Stimulated activated CD4-positive, alpha-beta T cell treated with anti-CD3 and anti-CD28 coated beads, Interleukin-4, amount 100 ng/mL, for 1 hour (primary cell): Measurements from ENCODE around the gene SLC41A1.
A peak's percentile ranks its signal among the peaks of the same experiment; 100 is the strongest.

ENCODE experiments used
- DNase-seq: peaks from one replicate; pipeline ENCODE4 v3.0.0-alpha.2; 2020

SLC41A1 gene

DNA sequence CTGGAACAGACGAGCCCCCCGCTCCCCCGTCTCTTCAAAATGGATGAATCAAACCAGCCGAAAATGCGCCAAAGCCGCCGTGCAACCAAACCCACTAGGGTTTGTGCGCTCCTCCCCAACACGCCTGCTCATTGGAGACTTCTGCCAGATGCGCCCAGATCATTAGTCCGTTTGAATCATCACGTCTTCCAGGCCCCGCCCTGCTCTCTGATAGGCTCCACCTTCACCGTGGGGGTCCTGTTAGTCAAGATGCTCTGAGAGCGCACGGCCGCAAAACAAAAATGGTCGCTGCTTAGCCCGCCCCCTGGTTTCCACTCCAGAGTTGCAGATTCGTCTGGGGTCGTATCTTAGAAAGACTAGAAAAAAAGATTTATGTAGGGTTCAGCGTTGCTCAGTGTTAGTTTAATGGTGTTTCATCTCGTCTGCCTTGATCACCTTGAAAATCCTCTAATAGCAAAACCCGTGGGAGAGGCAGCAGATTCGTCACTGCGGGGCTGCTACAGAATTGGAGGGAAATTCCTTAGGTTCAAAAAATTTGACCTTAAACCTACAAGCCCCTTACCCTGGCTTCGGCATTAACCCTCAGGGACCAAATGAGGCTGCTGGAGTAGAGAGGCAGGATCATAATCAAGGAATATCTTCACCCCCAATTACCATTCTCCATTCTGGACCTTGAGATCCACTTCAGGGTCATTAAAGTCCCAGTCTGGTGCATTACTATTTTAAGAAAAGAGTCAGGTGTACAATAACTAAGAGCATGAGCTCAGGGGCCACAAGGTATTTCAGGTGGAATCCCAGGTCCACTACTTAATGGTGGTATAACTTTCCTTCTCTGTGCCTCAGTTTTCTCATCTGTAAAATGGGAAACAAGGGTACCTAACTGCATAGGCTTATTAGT is 62.6 kb downstream of the SLC41A1 start, which contains the start of gene NUCKS1:
TSS of gene NUCKS1 (minus strand) at position 45 of the 898 bp plus-strand sequence. CDS start 209 bp downstream, outside the sequence.
- peak; percentile 93 for DNase-seq

DNA sequence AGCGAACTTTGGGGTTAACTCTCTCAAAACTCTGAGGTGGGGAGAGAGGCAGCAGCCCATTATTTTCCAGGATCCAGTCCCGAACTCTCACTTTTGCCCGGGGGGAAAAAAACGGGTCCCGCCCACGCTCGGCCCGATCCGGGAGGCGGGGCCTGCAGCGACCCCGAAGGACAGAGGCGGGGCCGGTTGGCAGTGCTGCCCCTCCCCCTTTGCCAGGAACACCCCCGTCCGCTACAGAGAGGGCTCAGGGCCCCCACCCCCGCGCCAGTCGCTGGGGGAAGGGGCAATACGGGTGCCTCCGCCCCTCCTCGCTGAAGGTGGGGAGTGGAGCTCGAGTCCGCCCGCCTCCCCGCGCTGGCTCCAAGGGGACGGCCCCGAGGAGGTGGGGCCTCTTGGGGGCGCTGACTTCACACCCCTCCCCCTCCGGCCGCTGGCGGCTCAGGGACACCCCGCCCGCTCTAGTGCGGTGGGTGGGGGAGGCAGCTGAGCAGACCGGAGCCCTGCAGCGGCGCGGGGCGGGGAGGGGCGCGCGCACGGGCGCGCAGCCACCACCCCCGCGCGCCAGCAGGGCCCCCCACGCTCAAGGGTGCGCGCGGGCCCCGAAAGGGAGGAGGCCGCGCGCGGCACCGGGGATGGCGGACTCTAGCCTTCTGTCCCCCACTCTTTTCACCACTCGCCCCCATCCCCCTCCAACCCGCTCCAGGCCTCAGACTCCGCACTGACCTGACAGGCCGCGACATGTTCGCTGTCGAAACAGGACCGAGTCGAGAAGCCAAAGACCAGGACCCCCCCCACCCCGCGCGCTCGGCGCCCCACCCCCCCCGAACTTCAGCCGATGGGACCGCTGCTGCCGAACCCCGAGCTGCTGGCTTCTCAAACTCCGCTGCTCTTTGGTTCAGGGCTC is 63.5 kb downstream of the SLC41A1 start:
- peak; percentile 96 for DNase-seq

DNA sequence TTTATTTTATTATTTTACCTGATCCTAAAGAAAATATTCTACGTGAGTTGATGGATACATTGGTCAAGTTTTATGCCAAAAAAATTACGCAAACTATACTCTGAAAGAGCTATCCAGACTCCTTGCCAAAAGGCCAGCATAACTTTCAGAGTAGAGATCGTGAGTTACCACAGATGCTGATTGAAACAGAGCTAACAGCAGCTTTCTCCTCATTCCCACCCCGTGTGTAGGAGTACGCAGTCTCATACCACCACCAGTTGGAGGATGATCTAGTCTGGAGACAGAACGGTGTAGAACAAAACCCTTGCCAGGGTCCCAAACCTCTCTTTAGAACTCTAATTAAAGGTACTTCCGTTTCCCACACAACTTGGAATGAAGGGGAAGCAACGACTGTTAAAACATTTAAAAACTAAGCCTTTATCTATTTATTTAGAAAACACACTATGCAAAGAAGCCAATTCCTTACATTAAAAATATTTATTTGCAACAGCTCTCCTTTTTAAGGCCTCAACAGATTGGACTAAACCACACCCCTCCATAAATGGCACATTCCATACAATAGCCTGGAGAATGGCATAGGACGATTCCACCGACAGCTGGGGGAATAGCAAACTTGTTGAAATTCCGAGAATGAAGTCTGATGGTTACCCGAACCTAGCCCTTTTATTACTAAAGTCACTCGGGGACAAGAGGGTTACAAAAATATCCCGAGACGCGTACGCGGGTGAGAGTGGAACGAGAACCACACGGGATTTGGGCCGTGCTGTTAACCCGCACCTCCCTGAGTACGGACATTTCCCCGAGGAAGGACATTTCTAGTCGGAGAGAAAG is 64.4 kb downstream of the SLC41A1 start:
- no peak for DNase-seq

DNA sequence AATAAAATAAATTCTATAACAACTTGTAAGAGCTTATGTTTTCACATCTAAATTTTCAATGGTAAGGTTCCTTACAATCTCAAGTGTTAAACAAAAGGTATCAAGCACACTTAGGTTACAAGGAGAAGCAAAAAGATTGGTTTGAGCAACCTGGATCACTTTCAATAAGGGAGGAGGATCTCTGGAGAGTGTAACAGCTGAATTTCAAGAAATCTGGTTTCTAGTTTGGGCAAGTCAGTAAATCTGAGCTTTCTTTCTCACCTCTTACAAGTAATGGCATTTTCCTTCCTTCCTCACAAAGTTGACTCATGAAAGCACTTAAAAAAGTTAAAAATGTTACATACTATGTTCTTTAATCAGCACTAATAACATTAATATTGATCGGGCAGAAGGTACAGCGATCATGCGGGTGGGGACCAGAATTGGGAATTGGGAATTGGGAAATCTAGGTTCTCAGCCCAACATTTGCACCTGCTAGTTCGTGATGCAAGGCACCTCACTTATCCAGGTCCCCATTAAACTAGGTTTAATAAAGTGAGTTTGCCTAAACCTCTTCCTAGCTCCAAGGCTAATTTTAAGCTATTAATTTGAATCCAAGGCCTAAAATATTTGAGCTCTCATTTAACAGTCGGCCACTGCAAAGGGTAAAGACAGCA is 66.1 kb downstream of the SLC41A1 start:
- no peak for DNase-seq

DNA sequence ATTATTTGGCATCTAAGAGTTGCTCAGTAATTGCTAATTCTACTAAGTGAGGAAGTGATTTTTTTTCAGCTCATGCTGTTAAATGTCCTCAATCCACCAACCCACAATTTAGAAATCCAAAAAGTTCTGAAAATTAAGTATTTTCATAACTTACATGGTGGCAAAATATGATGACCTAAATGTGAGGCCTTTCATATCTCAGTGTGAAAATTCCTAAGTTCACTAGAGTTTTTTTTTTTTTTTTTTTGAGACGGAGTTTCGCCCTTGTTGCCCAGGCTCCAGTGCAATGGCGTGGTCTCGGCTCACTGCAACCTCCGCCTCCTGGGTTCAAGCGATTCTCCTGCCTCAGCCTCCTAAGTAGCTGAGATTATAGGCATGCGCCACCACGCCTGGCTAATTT is 68.6 kb downstream of the SLC41A1 start:
- DNase-seq = no peak

DNA sequence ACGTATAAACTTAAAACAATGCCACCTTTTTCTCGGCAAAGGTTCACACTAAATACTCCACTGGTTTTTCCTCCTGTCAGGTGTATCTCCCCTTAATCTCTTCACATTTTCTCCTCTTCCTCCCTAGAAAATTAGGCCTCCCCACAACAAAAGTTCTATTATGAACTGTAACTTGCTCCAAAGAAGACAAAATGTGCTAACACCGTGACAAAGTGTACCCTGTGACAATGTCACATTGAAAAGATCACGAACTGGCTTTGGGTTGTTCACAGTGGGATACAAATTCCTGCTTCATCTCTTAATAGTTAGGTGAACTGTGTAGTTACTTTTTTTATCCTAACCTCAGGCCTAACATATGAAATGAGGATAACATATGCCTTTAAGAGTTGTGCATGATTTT is 69.0 kb downstream of the SLC41A1 start:
- no peak for DNase-seq

DNA sequence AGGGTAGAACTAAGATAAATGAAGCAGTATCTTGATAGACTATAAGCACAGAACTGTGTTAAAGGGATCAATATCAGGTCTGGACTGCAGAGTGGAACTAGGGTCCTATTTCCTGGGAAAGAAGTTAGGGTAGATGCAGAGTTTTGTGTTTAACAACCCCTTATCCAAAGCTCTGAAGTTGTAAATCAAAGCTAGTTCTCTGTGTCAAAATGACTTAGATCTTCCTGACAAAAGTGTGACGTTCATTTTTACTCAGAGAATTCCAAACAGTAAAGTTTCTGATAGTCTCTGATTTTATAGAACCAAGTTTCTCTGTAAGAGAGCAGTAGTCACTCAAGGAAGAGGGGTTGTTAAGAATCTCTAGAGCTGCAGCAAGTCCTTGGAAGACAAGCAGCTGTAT is 71.3 kb downstream of the SLC41A1 start:
- no peak for DNase-seq

DNA sequence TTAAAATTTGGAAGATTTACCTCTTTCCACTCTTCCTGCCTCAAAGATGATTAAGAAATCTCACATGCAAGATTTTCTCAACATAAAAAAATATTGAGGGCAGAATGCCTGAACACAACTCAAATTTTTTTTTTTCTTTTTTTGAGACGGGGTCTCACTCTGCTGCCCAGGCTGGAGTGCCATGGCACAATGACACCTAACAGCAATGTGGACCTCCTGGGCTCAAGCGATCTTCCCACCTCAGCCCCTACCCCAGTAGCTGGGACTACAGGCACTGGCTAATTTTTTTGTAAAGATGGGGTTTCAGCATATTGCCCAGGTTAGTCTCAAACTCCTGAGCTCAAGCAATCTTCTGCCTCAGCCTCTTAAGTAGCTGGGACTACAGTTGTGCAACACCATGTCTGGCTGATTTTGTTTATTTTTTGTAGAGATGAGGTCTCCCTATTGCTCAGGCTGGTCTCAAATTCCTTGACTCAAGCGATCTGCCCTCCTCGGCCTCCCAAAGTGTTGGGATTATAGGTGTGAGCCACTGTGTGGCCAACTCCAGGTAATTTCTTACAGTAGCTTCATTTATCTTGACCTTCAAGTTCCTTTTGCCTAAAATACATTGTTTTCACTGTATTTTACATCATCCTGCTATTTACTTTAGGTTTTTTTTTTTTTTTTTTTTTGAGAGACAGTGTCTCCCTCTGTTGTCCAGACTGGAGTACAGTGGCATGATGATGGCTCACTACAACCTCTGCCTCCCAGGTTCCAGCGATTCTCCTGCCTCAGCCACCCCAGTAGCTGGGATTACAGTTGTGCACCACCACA is 73.4 kb downstream of the SLC41A1 start:
- DNase-seq = no peak
